Measurements from ENCODE around the gene CHAD.

DNA sequence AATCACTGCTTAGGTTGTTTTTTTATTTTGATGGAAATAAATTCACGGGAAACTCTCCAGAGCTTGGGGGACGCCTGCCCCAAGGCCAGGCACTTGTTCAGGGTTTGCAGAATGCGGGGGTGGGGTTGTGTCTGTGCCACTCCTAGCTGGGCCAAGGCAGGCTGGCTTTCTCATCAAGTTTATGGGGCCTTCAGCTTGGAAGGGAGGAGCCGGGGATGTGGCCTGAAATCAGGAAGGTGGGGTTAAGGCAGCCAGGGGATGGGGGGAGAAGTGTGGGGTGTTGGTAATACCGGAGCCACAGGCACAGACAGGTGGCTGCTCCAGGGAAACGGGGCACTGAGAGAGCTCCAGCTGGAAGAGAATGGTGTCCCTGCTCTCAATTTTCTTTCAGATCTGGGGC is 1.7 kb upstream of the CHAD start:
- TF ChIP-seq CTCF (conservative IDR thresholded peaks at IDR 0.05; ENCODE audit: low read length) (no peak), EZH2phosphoT487 (IDR thresholded peaks at IDR 0.05; ENCODE audit: borderline replicate concordance, low read depth, low read length) (no peak)
